Measurements from ENCODE around the gene LRPPRC. TPM values are rescaled to one million over a fixed set of nuclear protein-coding genes. Genes with fewer than 3 reads are reported as not detected.

The LRPPRC gene
- total and polyA plus RNA-seq, 2 donors (not counting 1 experiment from before 2014, with no cell fraction given), result 54.6 to 70.4 TPM

- H3K79me2 ChIP-seq (ENCODE audit: control insufficient read depth, insufficient read depth, low read length), result peaks cover 78% of the 10 kb centered on the region
- H3K4me2 ChIP-seq (ENCODE audit: extremely low read depth, insufficient read depth, low read length), result no peak overlapping the region
- DNase-seq (ENCODE audit: low read depth in 2 of 2), result no peak
- peaks cover 2% of the 10 kb centered on the region for H3K36me3 ChIP-seq (ENCODE audit: control insufficient read depth, insufficient read depth, low read length)
- H3K9me3 ChIP-seq (ENCODE audit: control insufficient read depth, insufficient read depth, low read depth, low read length), result no peaks in the 10 kb centered on the region
- no peak overlapping the region for H3K9ac ChIP-seq (ENCODE audit: insufficient read depth, low read length)
- H2AFZ ChIP-seq (ENCODE audit: low read length), result no peak overlapping the region
- TF ChIP-seq CTCF (conservative IDR thresholded peaks at IDR 0.05 in 1 of 2, IDR thresholded peaks at IDR 0.05 in 1 of 2; ENCODE audit: low read depth in 1 of 2, low read length in 2 of 2) (no peak), EZH2 (IDR thresholded peaks at IDR 0.05; ENCODE audit: low read length, missing control alignments) (no peak)
- H4K20me1 ChIP-seq (ENCODE audit: control insufficient read depth, extremely low read depth, insufficient read depth, low read length), result no peaks in the 10 kb centered on the region
- H3K4me3 ChIP-seq (replicated peaks in 1 of 4; ENCODE audit: control extremely low read depth in 1 of 4, insufficient read depth in 1 of 4, low read depth in 3 of 4, low read length in 4 of 4), result no peak overlapping the region
- H3K27ac ChIP-seq (ENCODE audit: insufficient read depth, low read length), result no peak overlapping the region
- no peaks in the 10 kb centered on the region for H3K4me1 ChIP-seq (ENCODE audit: control insufficient read depth, extremely low read depth, insufficient read depth, low read length)
- H3K27me3 ChIP-seq (ENCODE audit: control insufficient read depth, insufficient read depth, low read length), result no peaks in the 10 kb centered on the region
Measured at GRCh38 chr2:43989545-43989944, 6.2 kb downstream of the LRPPRC start.

GRCh38 chr2:43986600-43986999 is 9.2 kb downstream of the LRPPRC start:
- H3K79me2 ChIP-seq (ENCODE audit: control insufficient read depth, insufficient read depth, low read length), result peaks cover 59% of the 10 kb centered on the region
- no peak overlapping the region for H2AFZ ChIP-seq (ENCODE audit: low read length)
- H3K36me3 ChIP-seq (ENCODE audit: control insufficient read depth, insufficient read depth, low read length), result no peaks in the 10 kb centered on the region
- no peak overlapping the region for H3K9ac ChIP-seq (ENCODE audit: insufficient read depth, low read length)
- TF ChIP-seq CTCF (conservative IDR thresholded peaks at IDR 0.05 in 1 of 2, IDR thresholded peaks at IDR 0.05 in 1 of 2; ENCODE audit: low read depth in 1 of 2, low read length in 2 of 2), result no peak
- no peak for TF ChIP-seq EZH2 (IDR thresholded peaks at IDR 0.05; ENCODE audit: low read length, missing control alignments)
- no peak overlapping the region for H3K4me3 ChIP-seq (replicated peaks in 1 of 4; ENCODE audit: control extremely low read depth in 1 of 4, insufficient read depth in 1 of 4, low read depth in 3 of 4, low read length in 4 of 4)
- H4K20me1 ChIP-seq (ENCODE audit: control insufficient read depth, extremely low read depth, insufficient read depth, low read length), result no peaks in the 10 kb centered on the region
- H3K27me3 ChIP-seq (ENCODE audit: control insufficient read depth, insufficient read depth, low read length), result no peaks in the 10 kb centered on the region
- no peaks in the 10 kb centered on the region for H3K4me1 ChIP-seq (ENCODE audit: control insufficient read depth, extremely low read depth, insufficient read depth, low read length)
- no peak for DNase-seq (ENCODE audit: low read depth in 2 of 2)
- no peak overlapping the region for H3K27ac ChIP-seq (ENCODE audit: insufficient read depth, low read length)
- H3K4me2 ChIP-seq (ENCODE audit: extremely low read depth, insufficient read depth, low read length), result no peak overlapping the region
- H3K9me3 ChIP-seq (ENCODE audit: control insufficient read depth, insufficient read depth, low read depth, low read length), result no peaks in the 10 kb centered on the region

- Histone ChIP-seq H4K20me1 (ENCODE audit: control insufficient read depth, extremely low read depth, insufficient read depth, low read length) (no peaks in the 10 kb centered on the region), H3K27me3 (ENCODE audit: control insufficient read depth, insufficient read depth, low read length) (no peaks in the 10 kb centered on the region), H3K4me1 (ENCODE audit: control insufficient read depth, extremely low read depth, insufficient read depth, low read length) (no peaks in the 10 kb centered on the region), H3K36me3 (ENCODE audit: control insufficient read depth, insufficient read depth, low read length) (no peaks in the 10 kb centered on the region), H3K9me3 (ENCODE audit: control insufficient read depth, insufficient read depth, low read depth, low read length) (no peaks in the 10 kb centered on the region), H3K9ac (ENCODE audit: insufficient read depth, low read length) (no peak overlapping the region), H3K27ac (ENCODE audit: insufficient read depth, low read length) (no peak overlapping the region), H3K4me3 (replicated peaks in 1 of 4; ENCODE audit: control extremely low read depth in 1 of 4, insufficient read depth in 1 of 4, low read depth in 3 of 4, low read length in 4 of 4) (no peak overlapping the region), H3K4me2 (ENCODE audit: extremely low read depth, insufficient read depth, low read length) (no peak overlapping the region), H2AFZ (ENCODE audit: low read length) (no peak overlapping the region), H3K79me2 (ENCODE audit: control insufficient read depth, insufficient read depth, low read length) (peaks cover 47% of the 10 kb centered on the region)
- DNase-seq (ENCODE audit: low read depth in 2 of 2), result no peak
- TF ChIP-seq CTCF (conservative IDR thresholded peaks at IDR 0.05 in 1 of 2, IDR thresholded peaks at IDR 0.05 in 1 of 2; ENCODE audit: low read depth in 1 of 2, low read length in 2 of 2) (no peak), EZH2 (IDR thresholded peaks at IDR 0.05; ENCODE audit: low read length, missing control alignments) (no peak)
Measured at GRCh38 chr2:43985359-43985758, 10.4 kb downstream of the LRPPRC start.
